SK-N-SH (cell line): ENCODE measurements around the gene THBS2. TPM values are rescaled to one million over a fixed set of nuclear protein-coding genes. Genes with fewer than 3 reads are reported as not detected.

ENCODE experiments used
- CTCF ChIA-PET: fragments of 300-600, 350-600 bp; formaldehyde crosslinking; extraction: SDS; loops from one replicate; lab custom pipeline; 2021; lab: Yijun Ruan, JAX
- POLR2A ChIA-PET: fragments of 350-600 bp; sonication (Branson Sonifier 250); formaldehyde crosslinking; extraction: SDS; loops from one replicate; lab custom pipeline; 2020; ENCODE audit warnings: antibody characterized with exemption, inconsistent platforms; lab: Yijun Ruan, JAX
- DNase-seq: peaks from one replicate; pipeline ENCODE4 v3.0.0; 2012
- H2AFZ ChIP-seq: fragments of 200-600 bp; sonication (generic); 2 replicates; pipeline ENCODE4 v1.8.1; 2016; ENCODE audit warnings: antibody characterized with exemption, mild to moderate bottlenecking, low read depth
- H3F3A ChIP-seq: fragments of 200-600 bp; sonication (generic); replicated peaks from 2 replicates; pipeline ENCODE3; 2016; ENCODE audit warnings: antibody characterized with exemption, mild to moderate bottlenecking; ENCODE audit not compliant: insufficient read depth
- H3K27ac ChIP-seq, 2 experiments: fragments of 200-500 bp in 1 of 2; fragments of 200-600 bp in 1 of 2; sonication (Bioruptor generic) in 1 of 2; sonication (generic), shearing (Covaris generic) in 1 of 2; 2 replicates each; pipeline versions ENCODE4 v1.5.1 to v1.6.1; 2014 to 2016; ENCODE audit warnings: low read depth in 2 of 2, inconsistent platforms in 1 of 2, low read length in 1 of 2, mild to moderate bottlenecking in 1 of 2, mixed read lengths in 1 of 2
- H3K27me3 ChIP-seq: fragments of 200-600 bp; sonication (generic), shearing (Covaris generic); 2 replicates; pipeline ENCODE4 v1.6.1; 2016; ENCODE audit warnings: mixed run types; ENCODE audit not compliant: insufficient read depth
- H3K36me3 ChIP-seq, 2 experiments: fragments of 200-500 bp in 1 of 2; fragments of 200-600 bp in 1 of 2; sonication (Bioruptor generic) in 1 of 2; sonication (generic) in 1 of 2; replicated peaks in 1 of 2; 2 replicates each; pipeline versions ENCODE3 to v1.5.1; 2014 to 2016; ENCODE audit warnings: low read length in 1 of 2, mild to moderate bottlenecking in 1 of 2; ENCODE audit not compliant: insufficient read depth in 2 of 2, control insufficient read depth in 1 of 2
- H3K4me1 ChIP-seq, 2 experiments: fragments of 200-500 bp in 1 of 2; fragments of 200-600 bp in 1 of 2; sonication (Bioruptor generic) in 1 of 2; sonication (generic), shearing (Covaris generic) in 1 of 2; 2 replicates each; pipeline versions ENCODE4 v1.5.1 to v1.6.1; 2014 to 2016; ENCODE audit warnings: low read depth in 1 of 2, low read length in 1 of 2, mixed run types in 1 of 2; ENCODE audit not compliant: insufficient read depth in 2 of 2, control insufficient read depth in 1 of 2
- H3K4me2 ChIP-seq: fragments of 200-600 bp; sonication (generic), shearing (Covaris generic); 2 replicates; pipeline ENCODE4 v1.6.1; 2017; ENCODE audit warnings: mixed run types
- H3K4me3 ChIP-seq, 2 experiments: fragments of 200-500 bp in 1 of 2; fragments of 200-600 bp in 1 of 2; sonication (Bioruptor generic) in 1 of 2; sonication (generic), shearing (Covaris generic) in 1 of 2; 2 replicates each; pipeline versions ENCODE4 v1.5.1 to v1.8.1; 2014 to 2016; ENCODE audit warnings: low read depth in 2 of 2, inconsistent platforms in 1 of 2, low read length in 1 of 2, mild to moderate bottlenecking in 1 of 2, mixed read lengths in 1 of 2, moderate library complexity in 1 of 2
- H3K79me2 ChIP-seq: fragments of 200-600 bp; sonication (generic); 2 replicates; pipeline ENCODE4 v1.8.1; 2017; ENCODE audit warnings: mild to moderate bottlenecking; ENCODE audit not compliant: insufficient read depth
- H3K9ac ChIP-seq: fragments of 200-600 bp; sonication (generic); 2 replicates; pipeline ENCODE4 v1.6.1; 2017; ENCODE audit warnings: mixed run types
- H3K9me2 ChIP-seq: fragments of 200-600 bp; sonication (generic); 2 replicates; pipeline ENCODE4 v1.6.1; 2017; ENCODE audit warnings: mixed run types
- H3K9me3 ChIP-seq: fragments of 200-600 bp; sonication (generic); 2 replicates; pipeline ENCODE4 v1.6.1; 2017; ENCODE audit warnings: mixed run types, mild to moderate bottlenecking, moderate library complexity
- H4K20me1 ChIP-seq: fragments of 200-600 bp; sonication (generic); 2 replicates; pipeline ENCODE4 v1.6.1; 2017; ENCODE audit warnings: mild to moderate bottlenecking, mixed run types; ENCODE audit not compliant: insufficient read depth
- CHD2 ChIP-seq: fragments of 150-350 bp; IDR thresholded peaks from 2 replicates; pipeline ENCODE4 v1.6.1; 2018; ENCODE audit warnings: low read length; ENCODE audit not compliant: partially characterized antibody
- EP300 ChIP-seq, 2 experiments: IDR thresholded peaks; 2 replicates each; pipeline versions ENCODE4 v1.4.0 to v1.6.1; 2012; ENCODE audit warnings: borderline replicate concordance in 1 of 2, low read depth in 1 of 2, low read length in 1 of 2
- IRF3 ChIP-seq: fragments of 150-350 bp; IDR thresholded peaks from 2 replicates; pipeline ENCODE4 v1.6.1; 2016; ENCODE audit warnings: mild to moderate bottlenecking, low read depth, low read length
- MAX ChIP-seq: IDR thresholded peaks from 2 replicates; pipeline ENCODE4 v1.4.0; 2012; ENCODE audit warnings: low read depth
- MEF2A ChIP-seq: IDR thresholded peaks from 2 replicates; pipeline ENCODE4 v1.4.0; 2012; ENCODE audit warnings: low read depth, borderline replicate concordance
- MXI1 ChIP-seq: IDR thresholded peaks from 2 replicates; pipeline ENCODE4 v1.6.1; 2012; ENCODE audit warnings: mild to moderate bottlenecking, low read depth, low read length, improper control_type of control experiment
- NFIC ChIP-seq: IDR thresholded peaks from 2 replicates; pipeline ENCODE4 v1.4.0; 2012; ENCODE audit warnings: borderline replicate concordance
- POLR2AphosphoS5 ChIP-seq: IDR thresholded peaks from 2 replicates; pipeline ENCODE4 v1.6.1; 2012; ENCODE audit warnings: low read depth, low read length
- RAD21 ChIP-seq: IDR thresholded peaks from 2 replicates; pipeline ENCODE4 v1.6.1; 2012; ENCODE audit warnings: mild to moderate bottlenecking, low read length
- RCOR1 ChIP-seq: fragments of 150-350 bp; IDR thresholded peaks from 2 replicates; pipeline ENCODE4 v1.6.1; 2017; ENCODE audit warnings: antibody characterized with exemption, low read length
- RFX5 ChIP-seq: IDR thresholded peaks from 2 replicates; pipeline ENCODE4 v1.6.1; 2012; ENCODE audit warnings: mild to moderate bottlenecking, improper control_type of control experiment, low read length
- RXRA ChIP-seq: IDR thresholded peaks from 2 replicates; pipeline ENCODE4 v1.4.0; 2012; ENCODE audit warnings: low read depth, mild to moderate bottlenecking, borderline replicate concordance
- TAF1 ChIP-seq: IDR thresholded peaks from 2 replicates; pipeline ENCODE4 v1.6.1; 2012; ENCODE audit warnings: low read depth, mild to moderate bottlenecking, low read length, moderate library complexity, borderline replicate concordance
- TCF12 ChIP-seq: IDR thresholded peaks from 2 replicates; pipeline ENCODE4 v1.4.0; 2012
- USF1 ChIP-seq: IDR thresholded peaks from 2 replicates; pipeline ENCODE4 v1.4.0; 2012; ENCODE audit warnings: low read depth, borderline replicate concordance
- YY1 ChIP-seq: IDR thresholded peaks from 2 replicates; pipeline ENCODE4 v1.4.0; 2012; ENCODE audit warnings: low read depth, mild to moderate bottlenecking
- ZBTB33 ChIP-seq: IDR thresholded peaks from 2 replicates; pipeline ENCODE4 v1.4.0; 2012; ENCODE audit warnings: low read depth, borderline replicate concordance
- WGBS: methylation state at CpG from one replicate; pipeline ENCODE4 v1.1.6; 2017; ENCODE audit warnings: low lambda C conversion rate; 5-methylcytosine and 5-hydroxymethylcytosine counted together
- polyA plus RNA-seq, 3 experiments: library from polyadenylated mRNA; depleted of rRNA; stranded (reverse); fragments of >200 nt; gene quantifications; 2 replicates each; pipeline ENCODE4 v1.2.3, GENCODE V29; 2012
- TF ChIP-seq, protein P1 (sequence below): IDR thresholded peaks from 2 replicates; pipeline ENCODE4 v1.6.1; 2012; ENCODE audit warnings: mild to moderate bottlenecking, low read depth, low read length, moderate library complexity

Gene THBS2
- polyA plus RNA-seq, 1 of the 3 experiments (the other 2 are of a cell fraction) = 166 TPM

GRCh38 chr6:169194737-169195136 lies 58.9 kb downstream of the THBS2 start:
- H3K27ac ChIP-seq = no peak overlapping the region
- H3K9me2 ChIP-seq = no peaks in the 10 kb centered on the region
- no peaks in the 10 kb centered on the region for H4K20me1 ChIP-seq
- H3K4me2 ChIP-seq = no peak overlapping the region
- H3K27me3 ChIP-seq = no peaks in the 10 kb centered on the region
- no peak overlapping the region for H2AFZ ChIP-seq
- no peaks in the 10 kb centered on the region for H3F3A ChIP-seq
- no peak for TF ChIP-seq MEF2A
- TF ChIP-seq MXI1 = no peak
- TF ChIP-seq RAD21 = no peak
- no peak for TF ChIP-seq NFIC
- no peak for TF ChIP-seq IRF3
- TF ChIP-seq, protein P1, sequence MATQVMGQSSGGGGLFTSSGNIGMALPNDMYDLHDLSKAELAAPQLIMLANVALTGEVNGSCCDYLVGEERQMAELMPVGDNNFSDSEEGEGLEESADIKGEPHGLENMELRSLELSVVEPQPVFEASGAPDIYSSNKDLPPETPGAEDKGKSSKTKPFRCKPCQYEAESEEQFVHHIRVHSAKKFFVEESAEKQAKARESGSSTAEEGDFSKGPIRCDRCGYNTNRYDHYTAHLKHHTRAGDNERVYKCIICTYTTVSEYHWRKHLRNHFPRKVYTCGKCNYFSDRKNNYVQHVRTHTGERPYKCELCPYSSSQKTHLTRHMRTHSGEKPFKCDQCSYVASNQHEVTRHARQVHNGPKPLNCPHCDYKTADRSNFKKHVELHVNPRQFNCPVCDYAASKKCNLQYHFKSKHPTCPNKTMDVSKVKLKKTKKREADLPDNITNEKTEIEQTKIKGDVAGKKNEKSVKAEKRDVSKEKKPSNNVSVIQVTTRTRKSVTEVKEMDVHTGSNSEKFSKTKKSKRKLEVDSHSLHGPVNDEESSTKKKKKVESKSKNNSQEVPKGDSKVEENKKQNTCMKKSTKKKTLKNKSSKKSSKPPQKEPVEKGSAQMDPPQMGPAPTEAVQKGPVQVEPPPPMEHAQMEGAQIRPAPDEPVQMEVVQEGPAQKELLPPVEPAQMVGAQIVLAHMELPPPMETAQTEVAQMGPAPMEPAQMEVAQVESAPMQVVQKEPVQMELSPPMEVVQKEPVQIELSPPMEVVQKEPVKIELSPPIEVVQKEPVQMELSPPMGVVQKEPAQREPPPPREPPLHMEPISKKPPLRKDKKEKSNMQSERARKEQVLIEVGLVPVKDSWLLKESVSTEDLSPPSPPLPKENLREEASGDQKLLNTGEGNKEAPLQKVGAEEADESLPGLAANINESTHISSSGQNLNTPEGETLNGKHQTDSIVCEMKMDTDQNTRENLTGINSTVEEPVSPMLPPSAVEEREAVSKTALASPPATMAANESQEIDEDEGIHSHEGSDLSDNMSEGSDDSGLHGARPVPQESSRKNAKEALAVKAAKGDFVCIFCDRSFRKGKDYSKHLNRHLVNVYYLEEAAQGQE = no peak
- TF ChIP-seq ZBTB33 = no peak
- TF ChIP-seq MAX = no peak
- no peak for TF ChIP-seq RXRA
- TF ChIP-seq TAF1 = no peak
- no peak for DNase-seq
- H3K4me3 ChIP-seq = no peak overlapping the region
- ChIA-PET CTCF (interaction anchor here (0.7 kb wide), 1 partner anchor 344 kb away, joined by 3 read pairs; no protein-coding TSS in a partner anchor), POLR2A (no interaction called here)
- H3K36me3 ChIP-seq = no peaks in the 10 kb centered on the region
- H3K4me1 ChIP-seq = no peaks in the 10 kb centered on the region
- H3K9ac ChIP-seq = no peak overlapping the region
- WGBS = 22% methylated on average over 2 of the region's 2 CpGs
- H3K79me2 ChIP-seq = no peaks in the 10 kb centered on the region
- H3K9me3 ChIP-seq = no peaks in the 10 kb centered on the region

GRCh38 chr6:169190970-169191369 lies 62.7 kb downstream of the THBS2 start:
- Histone ChIP-seq H4K20me1 (no peaks in the 10 kb centered on the region), H3K9me3 (no peaks in the 10 kb centered on the region), H3K79me2 (no peaks in the 10 kb centered on the region), H3K9ac (no peak overlapping the region), H3K36me3 (no peaks in the 10 kb centered on the region), H3K27me3 (no peaks in the 10 kb centered on the region), H3K4me2 (no peak overlapping the region), H3K27ac (no peak overlapping the region), H3F3A (no peaks in the 10 kb centered on the region), H2AFZ (no peak overlapping the region), H3K4me1 (no peaks in the 10 kb centered on the region), H3K4me3 (no peak overlapping the region), H3K9me2 (no peaks in the 10 kb centered on the region)
- CTCF ChIA-PET = no interaction called here
- TF ChIP-seq TCF12 (no peak), YY1 (no peak), RCOR1 (no peak), TAF1 (no peak), POLR2AphosphoS5 (no peak), CHD2 (no peak), RFX5 (no peak), EP300 (IDR thresholded peaks at IDR 0.05; ENCODE audit: borderline replicate concordance in 1 of 2, low read depth in 1 of 2, low read length in 1 of 2) (no peak), USF1 (no peak), NFIC (no peak), MEF2A (no peak)
- no peak for DNase-seq
- WGBS = 83% methylated on average over 8 of the region's 8 CpGs
- POLR2A ChIA-PET = no interaction called here
